Suprapubic skin (tissue), 4 donors: ENCODE data around the gene ALDH5A1. TPM values are rescaled to one million over a fixed set of nuclear protein-coding genes. Genes with fewer than 3 reads are reported as not detected.

Experiments used
- DNase-seq, 2 donors: peaks; one replicate each; pipeline ENCODE4 v3.0.0-alpha.2; 2019; ENCODE audit warnings: low spot score in 2 of 2
- H3K27ac ChIP-seq: fragments of 200-600 bp; sonication (generic); one replicate; pipeline ENCODE4 v1.5.1; 2019
- H3K27me3 ChIP-seq: fragments of 200-600 bp; sonication (generic); one replicate; pipeline ENCODE4 v1.5.1; 2019
- H3K36me3 ChIP-seq: fragments of 200-600 bp; sonication (generic); one replicate; pipeline ENCODE4 v1.5.1; 2019
- H3K4me1 ChIP-seq: fragments of 200-600 bp; sonication (generic); one replicate; pipeline ENCODE4 v1.5.1; 2019
- H3K4me3 ChIP-seq: fragments of 200-600 bp; sonication (generic); one replicate; pipeline ENCODE4 v1.5.1; 2019; ENCODE audit warnings: mild to moderate bottlenecking
- H3K9me3 ChIP-seq: fragments of 200-600 bp; sonication (generic); one replicate; pipeline ENCODE4 v1.5.1; 2019
- CTCF ChIP-seq, 2 donors: fragments of 200-600 bp in 1 of 2; fragments of 450-650 bp in 1 of 2; sonication (generic) in 1 of 2; IDR thresholded peaks; one replicate each; pipeline ENCODE4 v1.5.1; 2016 to 2019; ENCODE audit warnings: antibody characterized with exemption in 2 of 2, mild to moderate bottlenecking in 1 of 2, moderate library complexity in 1 of 2
- EP300 ChIP-seq: sonication (generic); formaldehyde crosslinking; IDR thresholded peaks from one replicate; pipeline ENCODE4 v1.6.1; 2017; ENCODE audit warnings: antibody characterized with exemption
- POLR2A ChIP-seq, 2 donors: fragments of 450-650 bp; IDR thresholded peaks; one replicate each; pipeline ENCODE4 v1.6.1; 2017; ENCODE audit warnings: antibody characterized with exemption in 2 of 2, mild to moderate bottlenecking in 2 of 2, moderate library complexity in 2 of 2
- POLR2AphosphoS5 ChIP-seq, 3 donors: sonication (generic); formaldehyde crosslinking; IDR thresholded peaks; one replicate each; pipeline ENCODE4 v1.6.1; 2017; ENCODE audit warnings: antibody characterized with exemption in 3 of 3
- WGBS: methylation state at CpG from one replicate; pipeline ENCODE4 v1.1.5; 2018; 5-methylcytosine and 5-hydroxymethylcytosine counted together
- total RNA-seq, 4 donors: library from RNA; depleted of rRNA; stranded (reverse); fragments of >200 nt; gene quantifications; one replicate each; pipeline ENCODE4 v1.1.0, GENCODE V29; 2016

ALDH5A1 gene
- total RNA-seq, 4 donors from 2014 or later: 11.2 to 16.0 (median 14.8) TPM

GRCh38 chr6:24458941-24459340 lies 35.8 kb upstream of the ALDH5A1 start:
- Histone ChIP-seq H3K27ac (no peak overlapping the region), H3K9me3 (no peaks in the 10 kb centered on the region), H3K27me3 (no peaks in the 10 kb centered on the region), H3K4me3 (no peak overlapping the region), H3K4me1 (no peaks in the 10 kb centered on the region), H3K36me3 (no peaks in the 10 kb centered on the region)
- TF ChIP-seq CTCF (IDR thresholded peaks at IDR 0.05) (no peak), POLR2A (IDR thresholded peaks at IDR 0.05) (no peak)
- WGBS: 91% methylated on average over 2 of the region's 2 CpGs
- DNase-seq: no peak

GRCh38 chr6:24460966-24461365 lies 33.8 kb upstream of the ALDH5A1 start:
- 63% methylated on average over 4 of the region's 4 CpGs for WGBS
- Histone ChIP-seq H3K27ac (no peak overlapping the region), H3K36me3 (no peaks in the 10 kb centered on the region), H3K4me1 (no peaks in the 10 kb centered on the region), H3K9me3 (no peaks in the 10 kb centered on the region), H3K27me3 (no peaks in the 10 kb centered on the region), H3K4me3 (no peak overlapping the region)
- no peak for TF ChIP-seq POLR2A (IDR thresholded peaks at IDR 0.05)
- no peak for TF ChIP-seq CTCF (IDR thresholded peaks at IDR 0.05)
- TF ChIP-seq POLR2AphosphoS5 (IDR thresholded peaks at IDR 0.05): no peak
- TF ChIP-seq EP300: no peak
- no peak for DNase-seq

- Histone ChIP-seq H3K27me3 (no peaks in the 10 kb centered on the region), H3K27ac (no peak overlapping the region), H3K4me3 (no peak overlapping the region), H3K36me3 (no peaks in the 10 kb centered on the region), H3K4me1 (no peaks in the 10 kb centered on the region), H3K9me3 (no peaks in the 10 kb centered on the region)
- no peak for DNase-seq
- TF ChIP-seq POLR2A (IDR thresholded peaks at IDR 0.05) (no peak), CTCF (IDR thresholded peaks at IDR 0.05) (no peak), POLR2AphosphoS5 (IDR thresholded peaks at IDR 0.05) (no peak), EP300 (no peak)
- WGBS: 84% methylated on average over 10 of the region's 11 CpGs
These were observed 30.3 kb upstream of the ALDH5A1 start for GRCh38 chr6:24464253-24465038.

GRCh38 chr6:24469811-24470210 lies 25.0 kb upstream of the ALDH5A1 start:
- no peak for TF ChIP-seq POLR2AphosphoS5 (IDR thresholded peaks at IDR 0.05)
- no peak for TF ChIP-seq POLR2A (IDR thresholded peaks at IDR 0.05)
- TF ChIP-seq EP300: no peak
- TF ChIP-seq CTCF (IDR thresholded peaks at IDR 0.05): no peak

GRCh38 chr6:24472181-24472580 lies 22.6 kb upstream of the ALDH5A1 start:
- Histone ChIP-seq H3K36me3 (no peaks in the 10 kb centered on the region), H3K4me1 (no peaks in the 10 kb centered on the region), H3K9me3 (no peaks in the 10 kb centered on the region), H3K27ac (no peak overlapping the region), H3K27me3 (no peaks in the 10 kb centered on the region), H3K4me3 (no peak overlapping the region)
- DNase-seq: no peak
- no peak for TF ChIP-seq POLR2AphosphoS5 (IDR thresholded peaks at IDR 0.05)
- no peak for TF ChIP-seq POLR2A (IDR thresholded peaks at IDR 0.05)
- TF ChIP-seq CTCF (IDR thresholded peaks at IDR 0.05): no peak
- TF ChIP-seq EP300: no peak

More at GRCh38 chr6:24469811-24470210, 25.0 kb upstream of the ALDH5A1 start:
- Histone ChIP-seq H3K4me3 (no peak overlapping the region), H3K9me3 (no peaks in the 10 kb centered on the region), H3K27ac (no peak overlapping the region), H3K36me3 (no peaks in the 10 kb centered on the region), H3K4me1 (no peaks in the 10 kb centered on the region), H3K27me3 (no peaks in the 10 kb centered on the region)
- WGBS: 81% methylated on average over 7 of the region's 7 CpGs
- no peak for DNase-seq
